NCI-H2171 treated with DMSO at 0.1 percent for 48 hours (cell line): ENCODE results near the gene ZNF665.
A peak's percentile ranks its signal among the peaks of the same experiment; 100 is the strongest.
"Not testable (repeated sequence)": the region's sequence is repeated elsewhere in the genome, so short reads cannot be mapped to it uniquely, and the experiment has no call there.

Source experiments
- DNase-seq: peaks from one replicate; lab custom pipeline; 2025; lab: John Stamatoyannopoulos, UW

Gene ZNF665

DNA sequence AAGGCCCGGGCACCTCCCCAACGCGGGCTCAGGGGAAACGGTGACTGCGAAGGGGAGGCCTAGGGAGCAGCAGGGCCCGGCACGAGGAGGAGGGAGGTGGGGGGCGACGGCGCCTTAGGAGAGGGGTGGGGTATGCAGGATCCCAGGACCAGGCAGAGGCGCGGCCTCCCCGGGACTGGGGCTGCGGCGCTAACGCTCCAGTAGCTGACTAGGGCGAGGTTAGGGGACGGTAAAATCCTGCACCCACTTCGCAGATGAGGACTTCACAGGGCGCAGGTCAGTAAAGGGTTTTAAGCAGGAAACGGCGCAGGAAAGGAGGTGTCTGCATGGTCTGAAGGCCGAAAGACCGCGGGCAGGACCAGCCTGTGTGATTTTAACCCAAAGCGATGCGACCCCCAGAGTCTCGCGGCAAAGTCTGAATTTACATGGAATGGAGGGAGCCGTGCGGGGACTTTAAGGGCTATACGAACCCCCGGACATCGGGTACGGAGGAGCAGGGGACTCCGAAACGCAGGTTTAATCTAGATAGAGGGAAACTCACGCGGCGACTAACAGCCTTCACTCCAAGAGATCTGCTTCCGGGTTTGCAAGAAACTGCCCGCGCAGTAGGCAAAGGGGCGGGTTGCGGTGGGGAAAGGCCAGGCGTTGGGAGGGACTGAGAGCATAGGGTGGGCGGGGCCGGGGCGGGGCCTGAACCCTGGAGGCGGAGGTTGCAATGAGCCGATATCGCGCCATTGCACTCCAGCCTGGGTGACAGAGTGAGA lies at the start of gene ZNF665:
Gene ZNF665 (minus strand): TSS at position 588 of the 764 bp plus-strand sequence. CDS start 10,460 bp downstream, outside the sequence.
- peak; percentile 2 for DNase-seq

DNA sequence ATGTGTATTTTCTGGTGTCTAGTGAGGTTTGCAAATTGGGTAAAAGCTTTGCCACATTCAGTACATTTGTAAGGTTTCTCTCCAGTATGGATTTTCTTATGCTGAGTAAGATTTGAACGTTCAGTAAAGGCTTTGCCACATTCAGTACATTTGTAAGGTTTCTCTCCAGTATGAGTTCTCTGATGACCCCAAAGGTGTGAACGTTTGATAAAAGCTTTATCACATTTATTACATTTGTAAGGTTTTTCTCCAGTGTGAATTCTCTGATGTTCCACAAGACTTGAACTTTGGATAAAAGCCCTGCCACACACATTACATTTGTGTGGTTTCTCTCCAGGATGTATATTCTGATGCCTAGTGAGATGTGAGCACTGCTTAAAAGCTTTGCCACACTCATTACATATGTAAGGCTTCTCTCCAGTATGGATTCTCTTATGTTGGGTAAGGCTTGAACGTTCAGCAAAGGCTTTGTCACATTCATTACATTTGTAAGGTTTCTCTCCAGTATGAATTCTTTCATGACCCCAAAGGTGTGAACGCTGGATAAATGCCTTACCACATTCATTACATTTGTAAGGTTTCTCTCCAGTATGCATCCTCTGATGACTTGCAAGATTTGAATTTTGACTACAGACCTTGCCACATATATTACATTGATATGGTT lies 44.1 kb upstream of the ZNF665 start:
- DNase-seq = no peak

DNA sequence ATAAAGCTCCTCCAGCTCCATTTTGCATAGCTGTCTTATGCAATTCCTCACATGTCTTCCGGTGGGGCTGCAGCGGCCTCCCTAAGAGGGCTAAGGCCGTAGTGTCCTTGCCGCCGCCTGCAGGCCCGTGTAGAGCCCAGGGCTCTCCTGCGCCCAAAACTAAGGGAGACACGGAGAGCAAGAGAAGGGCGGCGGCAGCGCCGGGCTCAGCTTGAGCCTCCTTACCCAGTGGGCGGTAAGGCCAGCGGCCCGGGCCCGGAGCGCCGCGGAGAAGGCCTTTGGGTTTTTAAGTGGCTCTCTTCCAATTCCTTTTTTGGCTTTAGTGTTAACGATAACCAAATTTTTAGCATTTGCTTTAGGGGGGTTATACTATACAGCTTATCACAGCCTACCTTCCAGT lies 31.4 kb upstream of the ZNF665 start:
- DNase-seq = no peak

DNA sequence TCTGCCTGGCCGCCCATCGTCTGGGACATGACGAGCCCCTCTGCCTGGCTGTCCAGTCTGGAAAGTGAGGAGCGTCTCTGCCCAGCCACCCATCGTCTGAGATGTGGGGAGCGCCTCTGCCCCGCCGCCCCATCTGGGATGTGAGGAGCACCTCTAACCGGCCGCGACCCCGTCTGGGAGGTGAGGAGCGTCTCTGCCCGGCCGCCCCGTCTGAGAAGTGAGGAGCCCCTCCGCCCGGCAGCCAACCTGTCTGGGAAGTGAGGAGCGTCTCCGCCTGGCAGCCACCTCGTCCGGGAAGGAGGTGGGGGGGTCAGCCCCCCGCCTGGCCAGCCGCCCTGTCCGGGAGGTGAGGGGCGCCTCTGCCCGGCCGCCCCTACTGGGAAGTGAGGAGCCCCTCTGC lies 29.6 kb upstream of the ZNF665 start:
- DNase-seq = not testable (repeated sequence)

DNA sequence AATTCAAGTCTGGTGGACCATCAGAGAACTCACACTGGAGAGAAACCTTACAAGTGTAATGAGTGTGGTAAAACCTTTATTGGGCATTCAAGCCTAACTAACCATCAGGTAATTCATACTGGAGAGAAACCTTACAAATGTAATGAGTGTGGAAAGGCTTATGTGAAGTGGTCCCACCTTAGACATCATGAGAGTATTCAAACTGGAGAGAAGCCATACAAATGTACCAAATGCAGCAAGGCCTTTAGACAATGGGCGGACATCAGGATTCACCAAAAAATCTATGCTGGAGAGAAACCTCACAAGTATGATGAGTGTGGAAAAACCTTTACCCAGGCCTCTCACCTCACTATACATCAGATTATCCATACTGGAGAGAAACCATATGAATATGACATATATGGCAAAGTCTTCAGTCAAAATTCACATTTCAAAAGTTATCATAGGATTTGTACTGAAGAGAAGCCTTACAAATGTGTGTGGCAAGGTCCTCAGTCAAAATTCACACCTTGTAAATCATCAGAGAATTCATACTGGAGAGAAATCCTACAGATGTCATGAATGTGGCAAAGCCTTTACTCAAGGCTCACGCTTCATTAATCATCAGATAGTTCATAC lies 19.7 kb upstream of the ZNF665 start:
- no peak for DNase-seq

DNA sequence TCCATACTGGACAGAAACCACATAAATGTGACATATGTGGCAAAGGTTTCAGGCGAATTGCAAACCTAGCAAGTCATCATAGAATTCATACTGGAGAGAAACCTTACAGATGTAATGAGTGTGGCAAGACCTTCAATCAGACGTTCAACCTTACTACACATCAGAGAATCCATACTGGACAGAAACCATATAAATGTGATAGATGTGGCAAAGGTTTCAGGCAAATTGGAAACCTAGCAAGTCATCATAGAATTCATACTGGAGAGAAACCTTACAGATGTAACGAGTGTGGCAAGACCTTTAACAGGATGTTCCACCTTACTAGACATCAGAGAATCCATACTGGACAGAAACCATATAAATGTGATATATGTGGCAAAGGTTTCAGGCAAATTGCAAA lies 18.4 kb upstream of the ZNF665 start:
- not testable (repeated sequence) for DNase-seq

DNA sequence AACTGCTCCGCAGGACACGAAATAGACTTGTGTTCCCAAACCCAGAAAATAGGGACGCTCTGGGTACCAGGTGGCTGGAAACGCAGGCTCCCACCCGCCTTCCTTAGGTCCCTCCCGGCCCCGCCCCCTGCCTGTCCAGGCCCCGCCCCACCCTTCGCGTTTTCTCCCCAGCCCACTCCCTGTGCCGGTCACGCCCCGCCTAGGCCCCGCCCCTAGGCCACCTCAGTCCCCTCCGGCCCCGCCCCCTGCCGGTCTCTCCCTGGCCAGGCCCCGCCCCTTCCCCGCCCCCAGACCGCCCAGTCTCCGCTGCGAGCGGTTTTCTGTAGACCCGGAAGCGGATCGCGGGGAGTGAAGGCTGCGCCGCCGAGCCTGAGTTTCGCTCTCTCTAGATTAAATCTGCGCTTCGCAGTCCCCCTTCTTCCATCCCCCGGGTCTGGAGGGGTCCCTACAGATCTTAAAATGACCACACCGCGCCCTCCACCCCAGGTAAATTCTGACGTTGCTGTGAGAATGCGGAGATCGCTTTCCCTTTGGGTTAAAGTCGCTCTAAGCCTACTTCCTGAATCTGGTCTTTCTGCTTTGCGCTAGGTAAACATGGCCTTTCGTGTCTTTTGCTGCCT lies 3.7 kb upstream of the ZNF665 start:
- DNase-seq = peak; percentile 42

DNA sequence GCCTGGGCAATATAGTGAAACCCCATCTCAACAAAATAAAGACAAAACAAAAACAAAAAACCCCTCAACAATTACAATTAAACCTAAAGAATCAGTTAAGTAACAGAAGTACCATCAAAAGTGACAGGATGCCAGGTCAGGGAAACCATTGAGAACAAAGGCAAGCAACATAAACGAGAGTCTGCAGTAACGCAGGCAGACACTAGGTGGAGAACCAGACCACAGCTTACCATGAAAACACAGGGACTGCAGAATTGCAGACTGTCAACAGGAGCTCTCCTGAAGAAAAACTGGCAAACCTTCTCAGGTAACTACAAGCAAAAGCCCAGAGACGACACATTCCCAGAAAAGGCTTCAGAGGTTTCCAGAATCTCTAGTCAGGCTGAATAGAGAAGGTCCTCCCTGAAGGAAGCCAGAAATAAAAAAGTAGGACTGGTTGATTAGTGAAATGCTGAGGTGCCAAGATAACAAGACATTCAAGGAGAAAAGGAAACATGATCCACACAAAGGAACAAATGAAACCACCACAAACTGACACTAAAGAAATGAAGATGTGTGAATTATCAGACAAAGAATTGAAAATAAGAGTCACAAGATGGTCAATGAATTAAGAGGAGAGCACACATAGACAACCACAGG lies 2.2 kb upstream of the ZNF665 start:
- DNase-seq = peak; percentile 57

DNA sequence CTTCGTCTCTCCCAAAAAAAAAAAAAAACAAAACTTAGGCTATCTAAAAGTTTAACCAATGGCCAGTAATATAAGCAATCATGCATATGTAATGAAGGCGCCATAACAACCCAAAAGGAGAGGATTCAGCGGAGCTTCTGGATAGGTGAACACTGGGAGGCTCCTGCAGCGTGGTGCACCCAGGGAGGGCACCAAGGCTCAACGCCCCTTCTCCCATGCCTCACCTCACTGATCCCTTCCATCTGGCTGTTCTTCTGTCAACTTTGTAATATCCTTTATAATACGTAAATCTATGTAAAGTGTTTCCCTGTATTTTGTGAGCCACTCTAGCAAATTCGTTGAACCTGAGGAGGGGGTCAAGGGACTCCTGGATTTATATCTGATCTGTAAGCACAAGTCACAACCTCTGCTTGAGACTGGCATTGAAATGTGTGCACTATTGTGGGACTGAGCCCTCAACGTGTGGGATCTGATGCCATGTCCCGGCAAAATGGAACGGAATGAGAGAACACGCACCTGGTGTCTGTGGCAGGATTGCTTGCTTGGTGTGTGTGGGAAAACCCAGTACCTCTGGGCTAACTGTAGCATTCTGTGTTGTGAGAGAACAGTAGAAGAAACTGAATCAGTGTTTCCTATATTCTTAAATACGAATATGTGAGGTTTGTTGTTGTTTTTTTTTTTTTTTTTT lies 521 bp upstream of the ZNF665 start:
- DNase-seq = no peak

DNA sequence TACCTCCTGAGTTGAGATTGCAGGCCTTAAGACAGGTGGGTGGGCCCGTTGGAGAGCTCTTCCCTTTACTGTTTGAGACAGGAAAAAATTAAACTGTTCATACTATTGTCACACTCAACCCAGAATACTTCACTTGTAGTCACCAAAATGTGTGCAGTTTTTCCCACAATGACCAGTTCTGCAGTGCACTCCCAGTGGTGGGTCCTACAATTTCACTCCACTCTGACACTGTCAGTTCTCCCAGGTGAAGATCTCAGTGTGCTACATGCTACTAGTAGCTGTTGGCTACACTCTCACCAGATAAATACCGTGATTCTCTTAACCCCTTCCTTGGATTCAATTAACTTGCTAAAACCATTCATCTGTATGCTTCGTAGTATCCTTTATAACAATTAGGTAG lies 2.9 kb downstream of the ZNF665 start:
- no peak for DNase-seq

DNA sequence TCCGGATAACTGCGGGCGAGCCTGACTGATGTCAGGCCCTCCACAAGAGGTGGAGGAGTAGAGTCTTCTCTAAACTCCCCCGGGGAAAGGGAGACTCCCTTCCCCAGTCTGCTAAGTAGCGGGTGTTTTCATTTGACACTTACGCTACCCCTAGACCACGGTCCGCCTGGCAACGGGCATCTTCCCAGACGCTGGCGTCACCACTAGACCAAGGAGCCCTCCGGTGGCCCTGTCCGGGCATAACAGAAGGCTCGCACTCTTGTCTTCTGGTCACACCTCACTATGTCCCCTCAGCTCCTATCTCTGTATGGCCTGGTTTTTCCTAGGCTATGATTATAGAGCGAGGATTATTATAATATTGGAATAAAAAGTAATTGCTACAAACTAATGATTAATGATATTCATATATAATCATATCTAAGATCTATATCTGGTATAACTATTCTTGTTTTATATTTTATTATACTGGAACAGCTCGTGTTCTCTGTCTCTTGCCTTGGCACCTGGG lies 3.4 kb downstream of the ZNF665 start:
- not testable (repeated sequence) for DNase-seq

DNA sequence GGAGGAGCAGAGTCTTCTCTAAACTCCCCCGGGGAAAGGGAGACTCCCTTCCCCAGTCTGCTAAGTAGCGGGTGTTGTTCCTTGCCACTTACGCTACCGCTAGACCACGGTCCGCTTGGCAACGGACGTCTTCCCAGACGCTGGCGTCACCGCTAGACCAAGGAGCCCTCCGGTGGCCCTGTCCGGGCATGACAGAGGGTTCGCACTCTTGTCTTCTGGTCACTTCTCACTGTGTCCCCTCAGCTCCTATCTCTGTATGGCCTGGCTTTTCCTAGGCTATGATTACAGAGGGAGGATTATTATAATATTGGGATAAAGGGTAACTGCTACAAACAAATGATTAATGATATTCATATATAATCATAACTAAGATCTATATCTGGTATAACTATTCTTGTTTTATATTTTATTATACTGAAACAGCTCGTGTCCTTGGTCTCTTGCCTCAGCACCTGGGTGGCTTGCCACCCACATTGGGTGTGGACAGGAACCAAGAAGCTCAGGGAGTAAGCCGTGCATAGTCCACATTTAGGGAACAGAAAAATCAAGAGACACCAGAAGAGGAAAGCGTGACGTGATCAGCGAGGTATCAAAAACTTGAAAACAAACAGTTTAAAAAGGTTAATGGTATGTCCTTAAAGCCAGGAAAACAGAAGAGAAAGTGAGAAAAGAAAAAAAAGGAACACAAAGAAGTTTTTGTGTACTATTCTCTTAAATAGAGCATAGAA lies 7.8 kb downstream of the ZNF665 start:
- DNase-seq = not testable (repeated sequence)

DNA sequence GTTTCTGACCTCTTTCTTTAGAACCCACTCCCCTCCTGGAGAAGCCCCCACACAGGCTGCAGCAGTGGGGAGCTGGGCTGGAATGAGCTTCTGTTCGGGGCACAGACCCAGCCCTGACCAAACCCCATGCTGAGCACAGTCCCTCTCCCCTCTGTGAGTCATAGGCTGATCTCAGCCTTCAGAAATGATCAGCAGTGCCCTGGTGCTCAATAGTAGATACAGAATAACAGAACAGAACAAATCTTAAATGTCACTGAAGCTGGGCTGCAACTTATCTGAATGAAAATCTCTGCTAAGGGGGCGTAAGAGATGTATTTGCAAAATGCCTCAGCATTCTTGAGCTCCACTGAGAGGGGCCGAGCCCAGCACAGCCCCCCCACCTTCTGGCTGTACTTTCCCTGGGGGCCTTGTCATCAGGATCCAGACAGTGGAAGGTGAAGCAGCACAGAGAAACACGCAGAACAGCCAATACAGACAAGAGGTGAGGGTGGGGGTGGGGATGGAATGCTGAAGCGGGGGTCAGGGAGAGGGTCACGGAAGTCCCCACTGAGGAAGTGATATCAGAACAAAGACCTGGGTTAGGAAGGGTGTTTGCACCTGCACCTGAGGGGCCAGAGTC lies 9.9 kb downstream of the ZNF665 start:
- DNase-seq = no peak

DNA sequence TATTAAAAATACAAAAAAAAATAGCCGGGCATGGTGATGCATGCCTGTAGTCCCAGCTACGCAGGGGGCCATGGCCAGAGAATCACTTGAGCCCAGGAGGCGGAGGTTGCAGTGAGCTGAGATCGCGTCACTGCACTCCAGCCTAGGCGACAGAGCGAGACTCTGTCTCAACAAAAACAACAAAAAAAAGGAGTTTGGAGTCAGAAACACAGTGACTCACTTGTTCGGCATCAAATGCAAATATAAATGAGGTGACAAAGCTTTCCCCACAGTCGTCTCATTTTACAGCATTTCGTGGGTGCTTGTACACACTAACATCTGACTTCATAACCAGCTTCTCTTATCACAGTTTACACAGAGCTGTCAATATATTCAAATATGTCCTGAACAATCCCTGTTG lies 11.0 kb downstream of the ZNF665 start:
- DNase-seq = no peak

DNA sequence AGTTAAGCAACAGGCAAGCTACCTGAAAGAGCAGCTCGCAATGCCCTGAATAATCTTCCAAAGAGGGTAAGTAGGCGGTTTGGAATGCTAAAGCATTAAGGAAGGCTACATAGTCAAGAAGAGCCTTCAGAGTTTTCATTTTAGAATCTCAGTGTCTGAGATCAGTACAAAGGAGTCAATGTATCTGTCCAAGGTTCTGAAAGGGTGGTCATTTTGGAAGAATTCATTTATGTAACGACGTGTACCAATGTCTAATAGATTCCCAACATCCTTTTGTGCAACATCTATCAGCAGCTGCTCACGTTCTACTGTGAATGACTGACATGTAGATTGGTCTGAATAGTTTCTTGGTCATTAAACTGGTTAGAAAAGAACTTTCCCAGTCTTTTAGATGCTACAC lies 15.2 kb downstream of the ZNF665 start:
- DNase-seq = no peak

DNA sequence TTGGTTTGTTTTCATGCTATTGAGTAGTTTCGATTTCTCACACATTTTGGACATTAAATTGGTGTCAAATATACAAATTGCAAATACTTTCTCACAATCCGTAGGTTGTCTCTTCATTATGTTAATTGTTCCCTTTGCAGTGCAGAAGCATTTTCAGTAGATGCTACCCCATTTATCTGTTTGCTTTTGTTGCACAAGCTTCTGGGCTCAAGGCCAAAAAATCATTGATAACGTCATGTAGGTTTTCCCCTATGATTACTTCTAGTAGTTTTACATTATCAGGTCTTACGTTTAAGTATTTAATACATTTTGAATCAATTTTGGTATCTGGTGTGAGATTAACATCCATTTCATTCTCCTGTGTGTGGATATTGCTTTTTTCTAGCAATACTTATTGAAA lies 20.3 kb downstream of the ZNF665 start:
- no peak for DNase-seq

DNA sequence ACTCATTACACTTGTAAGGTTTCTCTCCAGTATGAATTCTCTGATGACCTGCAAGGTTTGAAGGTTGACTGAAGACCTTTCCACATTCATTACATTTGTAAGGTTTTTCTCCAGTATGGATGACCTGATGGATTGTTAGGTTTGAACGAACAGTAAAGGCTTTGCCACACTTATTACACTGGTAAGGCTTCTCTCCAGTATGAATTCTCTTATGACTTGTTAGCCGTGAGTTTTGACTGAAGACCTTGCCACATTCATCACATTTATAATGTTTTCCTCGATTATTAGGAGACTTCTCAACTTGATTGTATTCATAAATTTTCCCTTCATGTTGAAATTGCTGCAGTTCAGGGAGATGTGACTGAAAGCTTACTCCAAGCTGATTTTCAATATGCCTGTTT lies 27.5 kb downstream of the ZNF665 start:
- DNase-seq = no peak

DNA sequence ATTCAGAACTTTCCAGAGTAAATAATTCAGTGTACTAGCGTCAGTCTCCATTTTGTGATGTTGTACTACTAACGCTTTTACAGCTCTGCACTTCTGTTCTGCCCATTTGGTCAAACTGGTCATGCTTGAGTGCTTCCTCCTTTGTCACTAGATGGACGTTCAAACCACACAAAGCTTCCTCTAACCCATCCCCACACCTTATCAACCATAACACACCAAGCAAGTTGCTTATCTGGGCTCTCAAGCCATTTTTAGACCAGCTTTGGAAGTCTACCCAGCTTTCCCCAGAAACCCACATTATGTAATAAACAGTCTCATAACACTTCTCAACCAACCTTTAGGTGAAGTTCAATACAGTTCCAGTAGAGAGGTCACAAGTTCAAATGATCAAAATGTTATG lies 32.0 kb downstream of the ZNF665 start:
- no peak for DNase-seq

DNA sequence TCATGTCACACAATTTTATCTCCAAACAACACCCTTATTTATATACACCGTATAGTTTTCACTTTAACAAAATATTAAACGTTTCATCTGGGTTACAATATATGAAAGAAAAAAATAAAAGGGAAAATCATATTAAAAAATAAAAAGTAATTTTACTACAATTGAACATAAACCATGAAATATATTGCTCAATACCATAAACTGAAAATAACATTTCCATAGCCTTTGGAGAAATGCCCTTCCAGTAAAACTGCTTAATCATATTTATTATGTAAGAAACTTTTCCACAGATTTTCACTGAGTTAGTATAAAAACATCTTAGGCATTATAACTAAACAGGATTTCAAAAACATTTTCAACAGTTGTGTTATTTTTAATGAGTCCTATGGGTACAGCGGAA lies 32.8 kb downstream of the ZNF665 start:
- DNase-seq = no peak

DNA sequence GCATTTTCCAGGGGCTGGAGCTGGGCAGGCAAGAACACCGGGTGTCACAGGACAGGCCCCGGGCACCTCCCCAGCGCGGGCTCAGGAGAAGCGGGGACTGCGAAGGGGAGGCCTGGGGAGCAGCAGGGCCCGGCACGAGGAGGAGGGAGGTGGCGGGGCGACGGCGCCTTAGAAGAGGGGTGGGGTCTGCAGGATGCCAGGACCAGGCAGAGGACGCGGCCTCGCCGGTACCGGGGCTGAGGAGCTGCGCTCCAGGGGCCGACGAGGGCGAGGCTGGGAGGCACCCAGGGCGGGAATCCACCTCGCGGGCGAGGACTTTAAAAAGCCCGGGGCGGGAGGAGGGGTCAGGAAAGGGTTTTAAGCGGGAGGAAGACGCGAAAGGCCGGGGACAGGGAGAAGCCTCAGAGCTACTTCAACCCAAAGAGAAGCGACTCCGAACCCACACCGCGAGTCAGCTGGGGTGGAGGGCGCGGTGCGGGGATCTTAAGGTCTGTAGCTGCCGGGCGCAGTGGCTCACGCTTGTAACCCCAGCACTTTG lies 35.0 kb downstream of the ZNF665 start:
- no peak for DNase-seq
